DND-41 (cell line): Measurements from ENCODE around the gene ATP6V0E1.
"Not testable (repeated sequence)": the region's sequence is repeated elsewhere in the genome, so short reads cannot be mapped to it uniquely, and the experiment has no call there.

Source experiments
- ATAC-seq: fragments of 200-7000 bp; cut with Tn5 transposase; 3 replicates; pipeline ENCODE4 v1.9.1; 2021; ENCODE audit warnings: low read depth; ENCODE audit not compliant: insufficient read depth
- DNase-seq: peaks from one replicate; pipeline ENCODE4 v3.0.0-alpha.2; 2020
- H2AFZ ChIP-seq: 2 replicates; pipeline ENCODE4 v1.6.0; 2012; ENCODE audit warnings: low read depth, low read length
- H3K27ac ChIP-seq: 2 replicates; pipeline ENCODE4 v1.5.1; 2012; ENCODE audit warnings: low read length, inconsistent platforms
- H3K27me3 ChIP-seq: fragments of 200-600 bp; sonication (generic); 2 replicates; pipeline ENCODE4 v1.6.0; 2012; ENCODE audit warnings: low read length, mild to moderate bottlenecking, inconsistent platforms; ENCODE audit not compliant: insufficient read depth, poor library complexity
- H3K36me3 ChIP-seq: 2 replicates; pipeline ENCODE4 v1.5.1; 2012; ENCODE audit warnings: low read length, inconsistent platforms; ENCODE audit not compliant: insufficient read depth
- H3K4me1 ChIP-seq: 2 replicates; pipeline ENCODE4 v1.5.1; 2012; ENCODE audit warnings: mild to moderate bottlenecking, low read length; ENCODE audit not compliant: insufficient read depth
- H3K4me2 ChIP-seq: 2 replicates; pipeline ENCODE4 v1.6.0; 2012; ENCODE audit warnings: mild to moderate bottlenecking, moderate library complexity, low read length, inconsistent platforms; ENCODE audit not compliant: insufficient read depth
- H3K4me3 ChIP-seq, 2 experiments: fragments of 200-600 bp in 1 of 2; shearing (Covaris generic) in 1 of 2; 2 replicates each; pipeline ENCODE4 v1.5.1; 2012 to 2016; ENCODE audit warnings: inconsistent platforms in 2 of 2, low read length in 2 of 2, mild to moderate bottlenecking in 2 of 2, low read depth in 1 of 2, moderate library complexity in 1 of 2
- H3K79me2 ChIP-seq: 2 replicates; pipeline ENCODE4 v1.6.0; 2012; ENCODE audit warnings: low read length, inconsistent platforms; ENCODE audit not compliant: insufficient read depth
- H3K9ac ChIP-seq: 2 replicates; pipeline ENCODE4 v1.6.0; 2012; ENCODE audit warnings: low read depth, mild to moderate bottlenecking, inconsistent platforms, low read length, moderate library complexity
- H3K9me3 ChIP-seq: 2 replicates; pipeline ENCODE4 v1.5.1; 2012; ENCODE audit warnings: low read length, moderate library complexity, mild to moderate bottlenecking, inconsistent platforms; ENCODE audit not compliant: insufficient read depth, severe bottlenecking
- H4K20me1 ChIP-seq: 2 replicates; pipeline ENCODE4 v1.6.0; 2012; ENCODE audit warnings: low read length; ENCODE audit not compliant: insufficient read depth
- CTCF ChIP-seq: IDR thresholded peaks from 2 replicates; pipeline ENCODE4 v1.5.1; 2012; ENCODE audit warnings: borderline replicate concordance, low read length, moderate library complexity, mild to moderate bottlenecking; ENCODE audit not compliant: poor library complexity, severe bottlenecking; ENCODE audit errors: extremely low read depth
- EZH2 ChIP-seq: IDR thresholded peaks from 3 replicates; pipeline ENCODE4 v1.6.1; 2012; ENCODE audit warnings: borderline replicate concordance, low read depth, mild to moderate bottlenecking, moderate library complexity, low read length, inconsistent platforms; ENCODE audit not compliant: severe bottlenecking

ATP6V0E1 gene

GRCh38 chr5:173069671-173070070, 86.1 kb downstream of the ATP6V0E1 start:
- H3K9ac ChIP-seq, result no peak overlapping the region
- H3K4me3 ChIP-seq, result no peak overlapping the region
- peaks cover 10% of the 10 kb centered on the region for H4K20me1 ChIP-seq
- H3K27ac ChIP-seq, result no peak overlapping the region
- H3K9me3 ChIP-seq, result no peaks in the 10 kb centered on the region
- DNase-seq (no peak), ATAC-seq (no peak)
- H3K36me3 ChIP-seq, result no peaks in the 10 kb centered on the region
- H3K4me2 ChIP-seq, result no peak overlapping the region
- H2AFZ ChIP-seq, result no peak overlapping the region
- H3K27me3 ChIP-seq, result no peaks in the 10 kb centered on the region
- peaks cover 6% of the 10 kb centered on the region; the same call in 1 of the 2 replicates for H3K4me1 ChIP-seq
- peaks cover 39% of the 10 kb centered on the region for H3K79me2 ChIP-seq
- TF ChIP-seq CTCF, result no peak

- ATAC-seq (no peak), DNase-seq (no peak)
- Histone ChIP-seq H3K9me3 (no peaks in the 10 kb centered on the region), H3K79me2 (peaks cover 31% of the 10 kb centered on the region), H3K36me3 (no peaks in the 10 kb centered on the region), H3K9ac (no peak overlapping the region), H3K27me3 (no peaks in the 10 kb centered on the region), H3K27ac (no peak overlapping the region), H2AFZ (no peak overlapping the region), H3K4me1 (no peaks in the 10 kb centered on the region), H3K4me3 (no peak overlapping the region), H4K20me1 (peaks cover 11% of the 10 kb centered on the region), H3K4me2 (no peak overlapping the region)
- TF ChIP-seq CTCF, result no peak
- no peak for TF ChIP-seq EZH2
Observed at GRCh38 chr5:173075137-173075843, 91.7 kb downstream of the ATP6V0E1 start.

- Histone ChIP-seq H3K9ac (no peak overlapping the region), H3K79me2 (peaks cover 28% of the 10 kb centered on the region), H3K4me1 (no peaks in the 10 kb centered on the region), H2AFZ (no peak overlapping the region), H3K36me3 (no peaks in the 10 kb centered on the region), H3K27me3 (no peaks in the 10 kb centered on the region), H3K4me3 (no peak overlapping the region), H3K9me3 (no peaks in the 10 kb centered on the region), H4K20me1 (peaks cover 11% of the 10 kb centered on the region), H3K27ac (no peak overlapping the region), H3K4me2 (no peak overlapping the region)
- no peak for TF ChIP-seq CTCF
- no peak for TF ChIP-seq EZH2
- ATAC-seq, result no peak
- DNase-seq, result no peak
Observed at GRCh38 chr5:173075970-173076369, 92.4 kb downstream of the ATP6V0E1 start.

GRCh38 chr5:173076471-173076870, 92.9 kb downstream of the ATP6V0E1 start:
- not testable (repeated sequence) for H3K9ac ChIP-seq, H3K27me3 ChIP-seq, H3K4me2 ChIP-seq, H3K27ac ChIP-seq, H3K9me3 ChIP-seq, DNase-seq, H3K4me1 ChIP-seq, ATAC-seq, H3K36me3 ChIP-seq, H2AFZ ChIP-seq, H3K4me3 ChIP-seq
- Histone ChIP-seq H4K20me1 (peaks cover 11% of the 10 kb centered on the region), H3K79me2 (peaks cover 26% of the 10 kb centered on the region)
